Prostate gland (tissue), 1 donor: ENCODE measurements around the gene XPR1.

ENCODE experiments used
- POLR2A ChIP-seq: fragments of 450-650 bp; IDR thresholded peaks from one replicate; pipeline ENCODE4 v1.6.1; 2016; ENCODE audit warnings: antibody characterized with exemption, mild to moderate bottlenecking
- POLR2AphosphoS5 ChIP-seq: sonication (generic); formaldehyde crosslinking; IDR thresholded peaks from one replicate; pipeline ENCODE4 v1.6.1; 2017; ENCODE audit warnings: antibody characterized with exemption

GRCh38 chr1:180908074-180908765 lies 276.4 kb downstream of the XPR1 start:
- TF ChIP-seq POLR2A: no peak
- no peak for TF ChIP-seq POLR2AphosphoS5
